Activated CD4-positive, alpha-beta T cell treated with anti-CD3 and anti-CD28 coated beads, Interleukin-2, amount 10 ng/mL, durations not matched to agents 7 days and 5 days (primary cell): ENCODE results near the gene PRICKLE1. TPM values are rescaled to one million over a fixed set of nuclear protein-coding genes. Genes with fewer than 3 reads are reported as not detected.

Experiments used
- CTCF ChIA-PET: fragments of 350-600 bp; sonication (Branson Sonifier 250); formaldehyde crosslinking; loops from one replicate; lab custom pipeline; 2021; ENCODE audit warnings: antibody characterized with exemption; lab: Charles Lee
- POLR2A ChIA-PET: fragments of 350-600 bp; sonication (Branson Sonifier 250); formaldehyde crosslinking; loops from one replicate; lab custom pipeline; 2021; ENCODE audit warnings: antibody characterized with exemption; lab: Charles Lee
- DNase-seq: peaks from one replicate; pipeline ENCODE4 v3.0.0-alpha.2; 2020
- H3K27ac Mint-ChIP-seq: one replicate; pipeline ENCODE4 v1.8.0; 2021; ENCODE audit warnings: mild to moderate bottlenecking, moderate library complexity, mixed read lengths
- H3K27me3 Mint-ChIP-seq: one replicate; pipeline ENCODE4 v1.8.0; 2021; ENCODE audit warnings: mixed read lengths
- H3K36me3 Mint-ChIP-seq: one replicate; pipeline ENCODE4 v1.8.0; 2021; ENCODE audit warnings: low read depth, mixed read lengths
- H3K4me1 Mint-ChIP-seq: one replicate; pipeline ENCODE4 v1.8.0; 2021; ENCODE audit warnings: mixed read lengths
- H3K4me3 Mint-ChIP-seq: one replicate; pipeline ENCODE4 v1.8.0; 2021; ENCODE audit warnings: mild to moderate bottlenecking, moderate library complexity, mixed read lengths
- H3K9me3 Mint-ChIP-seq: one replicate; pipeline ENCODE4 v1.8.0; 2021; ENCODE audit warnings: mixed read lengths
- total RNA-seq, 2 experiments: library from RNA; stranded (reverse); gene quantifications; one replicate each; pipeline ENCODE4 v1.2.3, GENCODE V29; 2021

Gene PRICKLE1
- under 1 TPM; 0.15 TPM for total RNA-seq

GRCh38 chr12:42589465-42590329 lies at the start of gene PRICKLE1:
Gene PRICKLE1 (minus strand): TSS chr12:42589746. CDS start chr12:42472516, 117,230 bp downstream.
- Mint-ChIP-seq H3K36me3 (no peaks in the 10 kb centered on the region), H3K27me3 (peaks cover 65% of the 10 kb centered on the region), H3K27ac (no peak within 1 kb of the TSS), H3K9me3 (no peaks in the 10 kb centered on the region), H3K4me3 (peak within 1 kb of the TSS; percentile 63), H3K4me1 (peaks cover 15% of the 10 kb centered on the region)
- CTCF ChIA-PET = no interaction called here
- POLR2A ChIA-PET = no interaction called here
- DNase-seq = no peak

GRCh38 chr12:42638697-42639096 lies 49.2 kb upstream of the PRICKLE1 start:
- Mint-ChIP-seq H3K27ac (no peak overlapping the region), H3K4me3 (no peak overlapping the region), H3K9me3 (no peaks in the 10 kb centered on the region), H3K27me3 (no peaks in the 10 kb centered on the region), H3K4me1 (no peaks in the 10 kb centered on the region), H3K36me3 (no peaks in the 10 kb centered on the region)
- POLR2A ChIA-PET = no interaction called here
- CTCF ChIA-PET = interaction anchor here (0.6 kb wide), 1 partner anchor 11 kb away, joined by 3 read pairs; no protein-coding TSS in a partner anchor
- DNase-seq = no peak

GRCh38 chr12:42638011-42638410 lies 48.5 kb upstream of the PRICKLE1 start:
- Mint-ChIP-seq H3K9me3 (no peaks in the 10 kb centered on the region), H3K27ac (no peak overlapping the region), H3K4me3 (no peak overlapping the region), H3K27me3 (no peaks in the 10 kb centered on the region), H3K36me3 (no peaks in the 10 kb centered on the region), H3K4me1 (no peaks in the 10 kb centered on the region)
- ChIA-PET CTCF (interaction anchor here (0.6 kb wide), 2 partner anchors 11 to 269 kb away, joined by 3 to 4 read pairs; no protein-coding TSS in a partner anchor), POLR2A (no interaction called here)
- no peak for DNase-seq

- H3K36me3 Mint-ChIP-seq = no peaks in the 10 kb centered on the region
- no peak for DNase-seq
- H3K27ac Mint-ChIP-seq = no peak overlapping the region
- no peaks in the 10 kb centered on the region for H3K4me1 Mint-ChIP-seq
- no peaks in the 10 kb centered on the region for H3K9me3 Mint-ChIP-seq
- H3K27me3 Mint-ChIP-seq = no peaks in the 10 kb centered on the region
- ChIA-PET POLR2A (no interaction called here), CTCF (no interaction called here)
- no peak overlapping the region for H3K4me3 Mint-ChIP-seq
These were observed 47.4 kb upstream of the PRICKLE1 start for GRCh38 chr12:42636993-42637392.

GRCh38 chr12:42633594-42633993 lies 44.0 kb upstream of the PRICKLE1 start:
- POLR2A ChIA-PET = no interaction called here
- Mint-ChIP-seq H3K27me3 (no peaks in the 10 kb centered on the region), H3K9me3 (no peaks in the 10 kb centered on the region), H3K4me3 (no peak overlapping the region), H3K27ac (no peak overlapping the region), H3K36me3 (no peaks in the 10 kb centered on the region), H3K4me1 (no peaks in the 10 kb centered on the region)
- CTCF ChIA-PET = no interaction called here
- DNase-seq = no peak

GRCh38 chr12:42631513-42631912 lies 42.0 kb upstream of the PRICKLE1 start:
- CTCF ChIA-PET = interaction anchor here (0.6 kb wide), 2 partner anchors 332 to 391 kb away, joined by 3 read pairs; no protein-coding TSS in a partner anchor
- H3K36me3 Mint-ChIP-seq = no peaks in the 10 kb centered on the region
- POLR2A ChIA-PET = no interaction called here
- no peaks in the 10 kb centered on the region for H3K9me3 Mint-ChIP-seq
- DNase-seq = no peak
- H3K27me3 Mint-ChIP-seq = no peaks in the 10 kb centered on the region
- H3K4me3 Mint-ChIP-seq = no peak overlapping the region
- no peak overlapping the region for H3K27ac Mint-ChIP-seq
- H3K4me1 Mint-ChIP-seq = no peaks in the 10 kb centered on the region

- Mint-ChIP-seq H3K27ac (no peak overlapping the region), H3K9me3 (no peaks in the 10 kb centered on the region), H3K4me3 (no peak overlapping the region), H3K27me3 (no peaks in the 10 kb centered on the region), H3K4me1 (no peaks in the 10 kb centered on the region), H3K36me3 (no peaks in the 10 kb centered on the region)
- ChIA-PET POLR2A (no interaction called here), CTCF (no interaction called here)
- DNase-seq = no peak
These were observed 40.8 kb upstream of the PRICKLE1 start for GRCh38 chr12:42630314-42630713.

- Mint-ChIP-seq H3K27ac (no peak overlapping the region), H3K27me3 (no peaks in the 10 kb centered on the region), H3K4me1 (no peaks in the 10 kb centered on the region), H3K4me3 (no peak overlapping the region), H3K9me3 (no peaks in the 10 kb centered on the region), H3K36me3 (no peaks in the 10 kb centered on the region)
- ChIA-PET POLR2A (no interaction called here), CTCF (no interaction called here)
- DNase-seq = no peak
These were observed 37.6 kb upstream of the PRICKLE1 start for GRCh38 chr12:42627151-42627550.

GRCh38 chr12:42625611-42626010 lies 36.1 kb upstream of the PRICKLE1 start:
- DNase-seq = no peak
- H3K36me3 Mint-ChIP-seq = no peaks in the 10 kb centered on the region
- CTCF ChIA-PET = interaction anchor here (0.6 kb wide), 1 partner anchor 1942 kb away, joined by 3 read pairs; no protein-coding TSS in a partner anchor
- H3K9me3 Mint-ChIP-seq = no peaks in the 10 kb centered on the region
- no peaks in the 10 kb centered on the region for H3K27me3 Mint-ChIP-seq
- H3K4me1 Mint-ChIP-seq = no peaks in the 10 kb centered on the region
- no peak overlapping the region for H3K4me3 Mint-ChIP-seq
- POLR2A ChIA-PET = no interaction called here
- H3K27ac Mint-ChIP-seq = no peak overlapping the region

GRCh38 chr12:42617622-42618021 lies 28.1 kb upstream of the PRICKLE1 start:
- Mint-ChIP-seq H3K27ac (no peak overlapping the region), H3K4me1 (no peaks in the 10 kb centered on the region), H3K27me3 (no peaks in the 10 kb centered on the region), H3K36me3 (no peaks in the 10 kb centered on the region), H3K9me3 (peaks cover 13% of the 10 kb centered on the region), H3K4me3 (no peak overlapping the region)
- DNase-seq = no peak
- ChIA-PET POLR2A (no interaction called here), CTCF (no interaction called here)

GRCh38 chr12:42615006-42615405 lies 25.5 kb upstream of the PRICKLE1 start:
- ChIA-PET CTCF (no interaction called here), POLR2A (no interaction called here)
- no peaks in the 10 kb centered on the region for H3K36me3 Mint-ChIP-seq
- no peaks in the 10 kb centered on the region for H3K27me3 Mint-ChIP-seq
- no peak for DNase-seq
- H3K27ac Mint-ChIP-seq = no peak overlapping the region
- H3K9me3 Mint-ChIP-seq = peaks cover 13% of the 10 kb centered on the region
- no peak overlapping the region for H3K4me3 Mint-ChIP-seq
- no peaks in the 10 kb centered on the region for H3K4me1 Mint-ChIP-seq

GRCh38 chr12:42612231-42612613 lies 22.7 kb upstream of the PRICKLE1 start:
- Mint-ChIP-seq H3K27ac (no peak overlapping the region), H3K9me3 (no peaks in the 10 kb centered on the region), H3K4me1 (no peaks in the 10 kb centered on the region), H3K36me3 (no peaks in the 10 kb centered on the region), H3K4me3 (no peak overlapping the region), H3K27me3 (no peaks in the 10 kb centered on the region)
- ChIA-PET POLR2A (no interaction called here), CTCF (no interaction called here)
- no peak for DNase-seq

GRCh38 chr12:42611571-42612230 lies 22.2 kb upstream of the PRICKLE1 start:
- Mint-ChIP-seq H3K4me1 (no peaks in the 10 kb centered on the region), H3K36me3 (no peaks in the 10 kb centered on the region), H3K27me3 (no peaks in the 10 kb centered on the region), H3K27ac (no peak overlapping the region), H3K4me3 (no peak overlapping the region), H3K9me3 (no peaks in the 10 kb centered on the region)
- ChIA-PET CTCF (no interaction called here), POLR2A (no interaction called here)
- DNase-seq = no peak
